GM12864 (cell line): Measurements from ENCODE around the gene MAPK6.
"Not testable (repeated sequence)": the region's sequence is repeated elsewhere in the genome, so short reads cannot be mapped to it uniquely, and the experiment has no call there.

ENCODE experiments used
- DNase-seq: peaks from one replicate; pipeline ENCODE4 v3.0.0-alpha.2; 2011; ENCODE audit warnings: low read depth
- H3K4me3 ChIP-seq: 2 replicates; pipeline ENCODE4 v1.5.1; 2011; ENCODE audit warnings: mild to moderate bottlenecking, low read depth, low read length, control low read depth
- CTCF ChIP-seq: IDR thresholded peaks from 2 replicates; pipeline ENCODE4 v1.5.1; 2011; ENCODE audit warnings: low read depth, mild to moderate bottlenecking, moderate library complexity, low read length, control low read depth, inconsistent platforms; ENCODE audit errors: missing control alignments

The MAPK6 gene

GRCh38 chr15:52045795-52046298 is 26.8 kb downstream of the MAPK6 start:
- not testable (repeated sequence) for DNase-seq, H3K4me3 ChIP-seq
- TF ChIP-seq CTCF, result peak; percentile 24

GRCh38 chr15:52046552-52046951 is 27.5 kb downstream of the MAPK6 start:
- H3K4me3 ChIP-seq, result not testable (repeated sequence)

DNA sequence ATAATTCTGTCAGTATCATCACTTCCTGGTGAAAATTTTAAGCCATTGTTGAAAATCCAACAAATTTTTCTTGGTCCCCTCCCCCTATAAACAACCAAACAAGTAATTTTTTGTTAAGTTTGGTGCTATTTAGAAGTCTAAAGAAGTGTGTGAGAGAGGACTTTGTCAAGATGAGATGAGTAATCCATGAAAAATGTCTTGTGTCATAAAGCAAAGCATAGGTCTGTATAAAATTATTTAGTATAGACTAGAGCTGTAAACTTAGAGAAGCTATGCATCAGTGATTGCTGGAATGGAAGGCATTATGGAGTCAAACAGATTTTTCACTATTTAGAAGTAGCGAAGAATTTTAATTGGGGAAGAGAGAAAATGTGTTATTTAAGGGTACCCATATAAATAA is 31.4 kb downstream of the MAPK6 start:
- DNase-seq, result no peak
- no peak for TF ChIP-seq CTCF
- H3K4me3 ChIP-seq, result no peak overlapping the region

More at GRCh38 chr15:52046552-52046951, 27.5 kb downstream of the MAPK6 start:
- DNase-seq, result not testable (repeated sequence)

- H3K4me3 ChIP-seq, result no peak overlapping the region
- TF ChIP-seq CTCF, result no peak
- no peak for DNase-seq
Observed at GRCh38 chr15:52052066-52052935, 33.3 kb downstream of the MAPK6 start.

DNA sequence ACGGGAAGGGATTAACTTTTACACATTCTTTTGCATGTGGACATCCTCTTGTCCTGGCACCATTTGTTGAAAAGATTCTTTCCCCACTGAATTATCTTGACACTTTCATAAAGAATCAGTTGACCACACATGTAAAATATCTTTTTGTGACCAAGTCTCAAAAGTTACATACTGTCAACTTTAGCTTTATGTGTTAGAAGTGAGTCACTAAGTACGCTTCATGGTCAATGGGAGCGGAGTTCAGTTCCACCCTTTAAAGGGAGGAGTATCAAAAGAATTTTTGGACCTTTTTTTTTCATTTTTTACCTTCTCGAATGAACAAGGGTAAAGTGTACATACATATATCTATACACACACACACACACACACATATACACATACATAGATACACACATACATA is 35.4 kb downstream of the MAPK6 start:
- TF ChIP-seq CTCF, result no peak
- H3K4me3 ChIP-seq, result no peak overlapping the region
- no peak for DNase-seq

GRCh38 chr15:52054858-52055257 is 35.8 kb downstream of the MAPK6 start:
- not testable (repeated sequence) for H3K4me3 ChIP-seq, DNase-seq

GRCh38 chr15:52056001-52056400 is 37.0 kb downstream of the MAPK6 start:
- no peak for TF ChIP-seq CTCF
- no peak for DNase-seq
- H3K4me3 ChIP-seq, result no peak overlapping the region

GRCh38 chr15:52056496-52056895 is 37.5 kb downstream of the MAPK6 start:
- TF ChIP-seq CTCF, result no peak

More at GRCh38 chr15:52056496-52056895, 37.5 kb downstream of the MAPK6 start:
- H3K4me3 ChIP-seq, result no peak overlapping the region
- DNase-seq, result no peak
